HG02970 (cell line): ENCODE measurements around the gene HRC.

ENCODE experiments used
- ATAC-seq: cut with Tn5 transposase; IDR thresholded peaks from one replicate; pipeline ENCODE4 v1.9.1; 2021; ENCODE audit warnings: mild to moderate bottlenecking, moderate library complexity, moderate number of reproducible peaks; ENCODE audit not compliant: unreplicated experiment, low FRiP score

HRC gene

DNA sequence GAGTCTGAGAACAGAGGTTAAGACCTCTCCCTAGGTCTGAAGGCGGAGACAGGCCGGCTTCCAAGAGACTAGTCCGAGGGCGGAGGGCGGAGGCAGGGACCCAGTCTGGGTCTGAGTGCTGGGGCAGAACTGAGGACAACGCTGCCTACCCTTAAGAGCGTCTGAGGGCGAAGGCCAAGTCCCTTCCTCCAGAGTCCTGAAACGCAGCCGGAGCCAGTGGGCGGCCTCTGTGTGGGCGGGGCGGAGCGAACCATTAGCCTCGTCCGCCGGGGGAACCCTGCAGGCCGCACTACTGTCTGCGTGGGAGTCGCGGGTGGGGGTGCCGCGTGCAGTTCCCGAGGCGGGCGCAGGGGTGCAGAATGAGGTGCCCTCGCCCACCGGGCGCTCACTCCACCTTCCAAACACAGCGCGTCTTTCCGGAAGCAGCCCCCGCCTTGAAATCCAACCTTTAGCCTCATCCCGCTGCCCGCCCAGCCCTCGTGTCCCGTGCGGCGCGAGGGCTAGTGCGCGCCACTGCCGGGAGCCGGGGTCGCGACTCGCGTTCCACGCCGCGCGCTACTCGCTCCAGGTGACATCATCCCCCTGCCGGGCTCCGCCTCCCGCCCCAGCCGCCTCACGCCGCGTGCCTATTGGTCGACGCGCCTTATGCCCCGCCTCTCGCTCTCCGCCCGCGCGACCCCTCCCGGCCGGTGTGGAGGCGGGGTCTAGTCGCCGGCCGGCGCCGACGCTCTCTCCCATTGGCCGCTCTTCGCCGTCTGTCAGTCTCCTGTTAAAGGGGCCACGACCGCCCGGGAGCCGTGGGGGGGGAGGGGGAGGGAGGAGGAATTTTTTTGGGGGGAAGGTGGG is 36.4 kb downstream of the HRC start, which contains the start of gene C19orf73:
TSS of gene C19orf73 (minus strand) at position 579 of the 846 bp plus-strand sequence. CDS start at position 458, 121 bp downstream.
- peak; percentile 77 for ATAC-seq

- ATAC-seq: no peak
Measured at GRCh38 chr19:49117677-49118564, 37.3 kb downstream of the HRC start.

DNA sequence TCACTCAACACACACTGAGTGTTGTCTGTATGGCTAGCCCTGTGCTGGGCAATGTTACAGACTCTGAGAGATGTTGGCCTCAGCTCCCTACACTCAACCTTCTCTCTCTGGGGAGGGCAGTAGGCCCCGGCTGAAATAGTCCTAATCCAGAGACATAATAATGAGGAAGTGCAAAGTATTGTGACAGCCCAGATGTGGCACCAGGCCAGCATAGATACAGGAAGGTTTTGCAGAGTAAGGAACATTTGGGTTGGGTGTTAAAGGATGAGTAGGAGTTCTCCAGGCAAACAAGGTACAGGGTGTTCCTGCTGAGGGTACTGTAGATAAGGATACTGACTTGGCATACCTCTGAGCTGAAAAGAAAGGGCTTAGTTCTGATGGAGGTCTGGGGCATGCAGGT is 38.7 kb downstream of the HRC start:
- no peak for ATAC-seq

DNA sequence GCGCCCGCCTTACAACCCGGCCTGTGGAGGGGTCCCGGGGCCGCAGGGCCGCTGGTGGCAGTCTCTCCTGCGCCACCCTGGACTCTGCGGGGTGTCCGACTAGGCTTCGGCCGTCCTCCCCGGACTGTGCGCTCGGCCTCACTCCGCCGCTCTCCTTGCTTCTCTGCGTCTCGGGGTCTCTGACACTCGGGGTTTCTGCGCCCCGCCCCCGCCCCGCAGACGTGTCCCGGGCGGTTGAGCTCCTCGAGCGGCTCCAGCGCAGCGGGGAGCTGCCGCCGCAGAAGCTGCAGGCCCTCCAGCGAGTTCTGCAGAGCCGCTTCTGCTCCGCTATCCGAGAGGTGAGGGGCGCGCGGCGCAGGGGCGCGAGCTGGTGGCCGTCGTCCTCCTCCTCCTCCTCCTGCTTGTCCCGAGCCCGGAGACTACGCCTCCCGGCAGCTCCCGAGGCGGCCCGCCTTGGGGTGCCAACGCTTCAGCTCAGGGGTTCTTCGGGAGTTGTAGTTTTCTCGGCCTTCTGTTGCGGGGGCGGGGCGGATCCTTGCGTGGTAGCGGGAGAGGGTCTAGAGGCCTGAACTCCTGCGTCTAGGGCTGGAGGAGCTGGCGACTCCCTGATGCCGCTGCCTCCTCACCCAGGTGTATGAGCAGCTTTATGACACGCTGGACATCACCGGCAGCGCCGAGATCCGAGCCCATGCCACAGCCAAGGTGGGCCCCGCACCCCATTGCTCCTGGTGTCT is 40.4 kb downstream of the HRC start:
- no peak for ATAC-seq

GRCh38 chr19:49113762-49114629 is 41.2 kb downstream of the HRC start, which contains the start of gene LIN7B:
Gene LIN7B, plus strand, starts transcription at chr19:49114370. Its CDS starts 35 bp downstream, at chr19:49114405.
- peak; percentile 53 for ATAC-seq

- ATAC-seq: no peak
Measured at GRCh38 chr19:49111218-49111998, 43.8 kb downstream of the HRC start.

GRCh38 chr19:49110567-49110966 is 44.6 kb downstream of the HRC start:
- no peak for ATAC-seq

- ATAC-seq: no peak
Measured at GRCh38 chr19:49109569-49110233, 45.5 kb downstream of the HRC start.

DNA sequence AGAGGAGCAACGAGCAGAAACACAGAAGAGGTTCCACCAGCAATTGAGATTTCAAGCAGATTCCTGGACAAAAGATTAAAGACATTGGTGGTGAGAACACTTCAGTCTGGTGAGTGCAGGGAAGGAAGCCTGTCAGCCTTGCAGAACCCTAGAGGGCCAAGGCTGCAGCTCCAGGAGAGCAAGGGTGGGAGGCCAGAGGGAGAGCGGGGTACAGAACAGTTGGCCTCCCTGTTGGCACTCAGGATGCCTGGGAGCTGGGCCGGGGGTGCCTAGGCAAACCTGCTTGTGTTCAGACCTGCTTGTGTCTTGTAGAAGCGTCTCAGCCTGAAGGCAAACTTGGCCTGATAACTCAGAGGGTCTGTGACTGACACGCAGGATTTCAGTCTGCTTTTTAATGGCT is 46.1 kb downstream of the HRC start:
- no peak for ATAC-seq

DNA sequence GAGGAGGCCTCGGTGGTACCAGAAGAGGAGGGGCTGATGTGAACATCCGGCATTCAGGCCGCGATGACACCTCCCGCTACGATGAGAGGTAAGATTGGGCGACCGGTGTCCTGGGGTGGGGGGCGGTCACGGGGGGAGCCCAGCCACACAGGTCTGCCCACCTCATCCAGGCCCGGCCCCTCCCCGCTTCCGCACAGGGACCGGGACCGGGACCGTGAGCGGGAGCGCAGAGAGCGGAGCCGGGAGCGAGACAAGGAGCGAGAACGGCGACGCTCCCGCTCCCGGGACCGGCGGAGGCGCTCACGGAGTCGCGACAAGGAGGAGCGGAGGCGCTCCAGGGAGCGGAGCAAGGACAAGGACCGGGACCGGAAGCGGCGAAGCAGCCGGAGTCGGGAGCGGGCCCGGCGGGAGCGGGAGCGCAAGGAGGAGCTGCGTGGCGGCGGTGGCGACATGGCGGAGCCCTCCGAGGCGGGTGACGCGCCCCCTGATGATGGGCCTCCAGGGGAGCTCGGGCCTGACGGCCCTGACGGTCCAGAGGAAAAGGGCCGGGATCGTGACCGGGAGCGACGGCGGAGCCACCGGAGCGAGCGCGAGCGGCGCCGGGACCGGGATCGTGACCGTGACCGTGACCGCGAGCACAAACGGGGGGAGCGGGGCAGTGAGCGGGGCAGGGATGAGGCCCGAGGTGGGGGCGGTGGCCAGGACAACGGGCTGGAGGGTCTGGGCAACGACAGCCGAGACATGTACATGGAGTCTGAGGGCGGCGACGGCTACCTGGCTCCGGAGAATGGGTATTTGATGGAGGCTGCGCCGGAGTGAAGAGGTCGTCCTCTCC is 47.4 kb downstream of the HRC start:
- no peak for ATAC-seq

DNA sequence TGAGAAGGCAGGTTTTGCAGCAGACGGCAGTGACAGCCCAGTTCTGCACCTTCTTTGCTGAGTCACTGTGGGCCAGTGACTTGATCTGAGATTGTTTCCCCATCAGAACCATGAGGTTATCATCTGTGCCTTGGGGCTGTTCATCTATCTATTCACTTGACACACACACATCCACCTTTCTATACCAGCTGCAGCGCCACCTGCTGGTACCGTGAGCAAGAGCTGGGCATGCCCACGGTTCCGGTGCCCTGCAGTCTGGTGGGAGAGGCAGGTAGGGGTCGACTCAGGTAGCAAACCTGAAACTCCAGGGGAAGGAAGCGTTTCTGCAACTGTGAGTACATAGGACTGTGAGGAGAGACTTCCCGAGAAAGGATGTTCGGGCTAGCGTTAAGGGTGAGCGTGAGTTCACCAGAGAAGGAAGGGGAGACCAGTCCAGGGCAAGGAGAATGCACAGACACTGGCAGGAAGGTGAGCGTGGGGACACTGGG is 48.5 kb downstream of the HRC start:
- ATAC-seq: no peak

GRCh38 chr19:49104229-49104864 is 50.8 kb downstream of the HRC start:
- no peak for ATAC-seq

GRCh38 chr19:49103331-49104085 is 51.7 kb downstream of the HRC start:
- ATAC-seq: no peak

DNA sequence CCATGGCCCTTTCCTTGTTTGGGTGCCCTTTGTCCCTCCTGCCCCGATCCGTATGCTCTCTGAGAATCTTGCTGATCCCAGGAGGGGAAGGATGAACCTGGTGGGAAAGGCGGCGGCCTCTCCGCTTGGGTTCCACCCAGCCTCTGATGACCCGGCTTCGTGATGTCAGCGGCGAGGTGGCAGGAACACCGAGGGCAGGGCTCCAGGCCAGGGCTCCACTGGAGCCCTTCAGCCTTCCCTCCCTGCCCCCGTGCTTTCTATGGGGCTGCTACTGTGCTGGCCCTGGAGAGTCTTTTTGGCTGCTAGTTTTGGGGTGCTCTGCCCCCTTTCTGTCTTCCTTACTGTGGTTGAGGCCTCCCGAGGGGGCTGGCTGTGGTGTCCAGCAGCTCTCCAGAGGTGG is 52.9 kb downstream of the HRC start:
- no peak for ATAC-seq
